Suprapubic skin (tissue), 4 donors: ENCODE data around the gene UBE2F. TPM values are rescaled to one million over a fixed set of nuclear protein-coding genes. Genes with fewer than 3 reads are reported as not detected.

Source experiments
- DNase-seq, 2 donors: peaks; one replicate each; pipeline ENCODE4 v3.0.0-alpha.2; 2019; ENCODE audit warnings: low spot score in 2 of 2
- H3K27ac ChIP-seq: fragments of 200-600 bp; sonication (generic); one replicate; pipeline ENCODE4 v1.5.1; 2019
- H3K27me3 ChIP-seq: fragments of 200-600 bp; sonication (generic); one replicate; pipeline ENCODE4 v1.5.1; 2019
- H3K36me3 ChIP-seq: fragments of 200-600 bp; sonication (generic); one replicate; pipeline ENCODE4 v1.5.1; 2019
- H3K4me1 ChIP-seq: fragments of 200-600 bp; sonication (generic); one replicate; pipeline ENCODE4 v1.5.1; 2019
- H3K4me3 ChIP-seq: fragments of 200-600 bp; sonication (generic); one replicate; pipeline ENCODE4 v1.5.1; 2019; ENCODE audit warnings: mild to moderate bottlenecking
- H3K9me3 ChIP-seq: fragments of 200-600 bp; sonication (generic); one replicate; pipeline ENCODE4 v1.5.1; 2019
- CTCF ChIP-seq, 2 donors: fragments of 200-600 bp in 1 of 2; fragments of 450-650 bp in 1 of 2; sonication (generic) in 1 of 2; IDR thresholded peaks; one replicate each; pipeline ENCODE4 v1.5.1; 2016 to 2019; ENCODE audit warnings: antibody characterized with exemption in 2 of 2, mild to moderate bottlenecking in 1 of 2, moderate library complexity in 1 of 2
- EP300 ChIP-seq: sonication (generic); formaldehyde crosslinking; IDR thresholded peaks from one replicate; pipeline ENCODE4 v1.6.1; 2017; ENCODE audit warnings: antibody characterized with exemption
- POLR2A ChIP-seq, 2 donors: fragments of 450-650 bp; IDR thresholded peaks; one replicate each; pipeline ENCODE4 v1.6.1; 2017; ENCODE audit warnings: antibody characterized with exemption in 2 of 2, mild to moderate bottlenecking in 2 of 2, moderate library complexity in 2 of 2
- POLR2AphosphoS5 ChIP-seq, 3 donors: sonication (generic); formaldehyde crosslinking; IDR thresholded peaks; one replicate each; pipeline ENCODE4 v1.6.1; 2017; ENCODE audit warnings: antibody characterized with exemption in 3 of 3
- WGBS: methylation state at CpG from one replicate; pipeline ENCODE4 v1.1.5; 2018; 5-methylcytosine and 5-hydroxymethylcytosine counted together
- total RNA-seq, 4 donors: library from RNA; depleted of rRNA; stranded (reverse); fragments of >200 nt; gene quantifications; one replicate each; pipeline ENCODE4 v1.1.0, GENCODE V29; 2016

Gene UBE2F
- total RNA-seq, 4 donors from 2014 or later = 32.2 to 63.6 (median 39.7) TPM

- H3K4me3 ChIP-seq = no peak overlapping the region
- H3K27ac ChIP-seq = no peak overlapping the region
- no peaks in the 10 kb centered on the region for H3K27me3 ChIP-seq
- WGBS = 71% methylated on average over 4 of the region's 4 CpGs
- no peaks in the 10 kb centered on the region for H3K4me1 ChIP-seq
- no peaks in the 10 kb centered on the region for H3K9me3 ChIP-seq
- DNase-seq = no peak
- H3K36me3 ChIP-seq = peaks cover 22% of the 10 kb centered on the region
- TF ChIP-seq CTCF (IDR thresholded peaks at IDR 0.05) (no peak), POLR2A (IDR thresholded peaks at IDR 0.05) (no peak), EP300 (no peak), POLR2AphosphoS5 (IDR thresholded peaks at IDR 0.05) (no peak)
Observed at GRCh38 chr2:237997521-237997920, 30.7 kb downstream of the UBE2F start.

GRCh38 chr2:237998530-237998929 lies 31.7 kb downstream of the UBE2F start:
- no peak overlapping the region for H3K27ac ChIP-seq
- DNase-seq = no peak
- TF ChIP-seq POLR2AphosphoS5 (IDR thresholded peaks at IDR 0.05) = no peak
- no peak for TF ChIP-seq POLR2A (IDR thresholded peaks at IDR 0.05)
- TF ChIP-seq EP300 = no peak
- TF ChIP-seq CTCF (IDR thresholded peaks at IDR 0.05) = no peak
- 66% methylated on average over 4 of the region's 4 CpGs for WGBS
- H3K36me3 ChIP-seq = peaks cover 17% of the 10 kb centered on the region
- H3K27me3 ChIP-seq = no peaks in the 10 kb centered on the region
- H3K4me1 ChIP-seq = no peaks in the 10 kb centered on the region
- no peak overlapping the region for H3K4me3 ChIP-seq
- H3K9me3 ChIP-seq = no peaks in the 10 kb centered on the region

- H3K4me1 ChIP-seq = peaks cover 3% of the 10 kb centered on the region
- no peak for DNase-seq
- H3K9me3 ChIP-seq = no peaks in the 10 kb centered on the region
- peaks cover 6% of the 10 kb centered on the region for H3K36me3 ChIP-seq
- no peak overlapping the region for H3K4me3 ChIP-seq
- TF ChIP-seq CTCF (IDR thresholded peaks at IDR 0.05) (no peak), POLR2AphosphoS5 (IDR thresholded peaks at IDR 0.05) (no peak), POLR2A (IDR thresholded peaks at IDR 0.05) (no peak)
- H3K27me3 ChIP-seq = no peaks in the 10 kb centered on the region
- H3K27ac ChIP-seq = no peak overlapping the region
- 90% methylated on average over 7 of the region's 7 CpGs for WGBS
Observed at GRCh38 chr2:238003234-238004031, 36.6 kb downstream of the UBE2F start.

GRCh38 chr2:238004077-238004830 lies 37.4 kb downstream of the UBE2F start:
- H3K27me3 ChIP-seq = no peaks in the 10 kb centered on the region
- no peak for DNase-seq
- WGBS = 88% methylated on average over 3 of the region's 3 CpGs
- no peaks in the 10 kb centered on the region for H3K9me3 ChIP-seq
- no peak overlapping the region for H3K4me3 ChIP-seq
- TF ChIP-seq POLR2AphosphoS5 (IDR thresholded peaks at IDR 0.05) (no peak), EP300 (no peak), POLR2A (IDR thresholded peaks at IDR 0.05) (no peak), CTCF (IDR thresholded peaks at IDR 0.05) (no peak)
- peaks cover 3% of the 10 kb centered on the region for H3K4me1 ChIP-seq
- no peak overlapping the region for H3K27ac ChIP-seq
- peaks cover 6% of the 10 kb centered on the region for H3K36me3 ChIP-seq

GRCh38 chr2:238005528-238005927 lies 38.7 kb downstream of the UBE2F start:
- H3K27ac ChIP-seq = no peak overlapping the region
- peaks cover 2% of the 10 kb centered on the region for H3K36me3 ChIP-seq
- no peaks in the 10 kb centered on the region for H3K9me3 ChIP-seq
- no peak for DNase-seq
- no peak overlapping the region for H3K4me3 ChIP-seq
- peaks cover 3% of the 10 kb centered on the region for H3K4me1 ChIP-seq
- H3K27me3 ChIP-seq = no peaks in the 10 kb centered on the region
- 73% methylated on average over 1 of the region's 1 CpG for WGBS
- no peak for TF ChIP-seq POLR2AphosphoS5 (IDR thresholded peaks at IDR 0.05)
- no peak for TF ChIP-seq POLR2A (IDR thresholded peaks at IDR 0.05)
- TF ChIP-seq CTCF (IDR thresholded peaks at IDR 0.05) = no peak
- TF ChIP-seq EP300 = no peak
